Tibial nerve (tissue), 4 donors: Measurements from ENCODE around the gene ADIRF.

Experiments used
- CTCF ChIP-seq, 5 experiments: fragments of 200-600 bp in 3 of 5; fragments of 450-650 bp in 2 of 5; sonication (generic) in 3 of 5; IDR thresholded peaks; one replicate each; pipeline ENCODE4 v1.5.1; 2016 to 2019; ENCODE audit warnings: antibody characterized with exemption in 5 of 5, mild to moderate bottlenecking in 3 of 5, moderate library complexity in 2 of 5
- EP300 ChIP-seq, 2 donors: sonication (generic); formaldehyde crosslinking; IDR thresholded peaks; one replicate each; pipeline ENCODE4 v1.6.1; 2017; ENCODE audit warnings: antibody characterized with exemption in 2 of 2, mild to moderate bottlenecking in 1 of 2
- POLR2A ChIP-seq, 2 donors: fragments of 450-650 bp; IDR thresholded peaks; one replicate each; pipeline ENCODE4 v1.6.1; 2017; ENCODE audit warnings: antibody characterized with exemption in 2 of 2, mild to moderate bottlenecking in 2 of 2, moderate library complexity in 2 of 2

- TF ChIP-seq CTCF (IDR thresholded peaks at IDR 0.05) (no peak), POLR2A (IDR thresholded peaks at IDR 0.05) (no peak), EP300 (IDR thresholded peaks at IDR 0.05) (no peak)
Observed at GRCh38 chr10:86954681-86955500, 13.4 kb upstream of the ADIRF start.
